Measurements from ENCODE around the gene ZNF124.

DNA sequence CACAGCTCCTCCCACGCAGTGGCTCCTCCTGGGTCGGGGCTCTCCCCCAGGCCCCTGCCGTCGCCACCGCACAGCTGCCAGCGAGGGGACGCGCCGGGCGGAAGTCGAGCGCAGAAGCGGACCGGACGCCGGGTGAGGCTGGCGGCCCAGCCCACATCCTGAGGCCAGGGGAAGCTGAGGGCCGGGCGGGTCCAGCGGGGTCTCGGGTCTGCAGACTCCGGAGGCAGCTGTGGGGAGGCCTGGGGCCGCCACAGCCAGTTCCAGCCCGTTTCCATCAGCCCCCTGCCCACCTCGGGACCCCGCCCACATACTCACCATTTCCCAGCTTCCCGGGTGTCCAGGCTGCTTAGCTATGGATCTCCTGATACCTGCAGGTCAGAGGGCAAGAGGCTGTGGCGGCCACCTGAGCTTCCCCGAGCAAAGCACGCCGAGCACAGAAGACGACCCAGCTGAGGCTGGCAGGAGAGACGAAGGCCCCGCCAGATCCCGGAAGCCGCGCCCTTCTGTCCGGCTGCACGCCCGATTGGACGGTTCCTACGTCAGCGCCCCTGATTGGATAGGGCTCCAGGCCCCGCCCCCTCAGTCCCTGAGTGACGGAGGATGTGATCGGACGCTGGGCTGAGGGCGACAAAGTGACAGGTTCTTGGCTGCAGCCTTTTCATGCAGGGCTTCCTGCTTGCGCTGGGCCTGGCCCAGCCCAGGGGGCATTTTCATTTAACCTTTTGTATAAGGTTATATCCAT lies 38.7 kb upstream of the ZNF124 start:
- TF ChIP-seq CTCF (IDR thresholded peaks at IDR 0.05) (no peak), POLR2AphosphoS5 (IDR thresholded peaks at IDR 0.05) (peak; percentile 69 to 88 (median 86)), POLR2A (IDR thresholded peaks at IDR 0.05) (peak; percentile 56 to 79), EP300 (IDR thresholded peaks at IDR 0.05) (no peak)

All from sigmoid colon (tissue), 4 donors.